ENCODE data around the gene HLCS. TPM values are rescaled to one million over a fixed set of nuclear protein-coding genes. Genes with fewer than 3 reads are reported as not detected.

Gene HLCS
- total RNA-seq, 1 donor from 2014 or later: 14.8 TPM

GRCh38 chr21:36747041-36747814, 219.2 kb downstream of the HLCS start:
- Mint-ChIP-seq H3K4me1 (ENCODE audit: unreplicated experiment) (peaks cover 49% of the 10 kb centered on the region), H3K9me3 (no peaks in the 10 kb centered on the region), H3K36me3 (no peaks in the 10 kb centered on the region), H3K27ac (peak overlapping the region; percentile 51), H3K27me3 (peaks cover 63% of the 10 kb centered on the region), H3K4me3 (peak overlapping the region; percentile 86)
- TF ChIP-seq CTCF (conservative IDR thresholded peaks at IDR 0.05): peak; percentile 34
- no peak for DNase-seq (ENCODE audit: extremely low spot score, unreplicated experiment)

DNA sequence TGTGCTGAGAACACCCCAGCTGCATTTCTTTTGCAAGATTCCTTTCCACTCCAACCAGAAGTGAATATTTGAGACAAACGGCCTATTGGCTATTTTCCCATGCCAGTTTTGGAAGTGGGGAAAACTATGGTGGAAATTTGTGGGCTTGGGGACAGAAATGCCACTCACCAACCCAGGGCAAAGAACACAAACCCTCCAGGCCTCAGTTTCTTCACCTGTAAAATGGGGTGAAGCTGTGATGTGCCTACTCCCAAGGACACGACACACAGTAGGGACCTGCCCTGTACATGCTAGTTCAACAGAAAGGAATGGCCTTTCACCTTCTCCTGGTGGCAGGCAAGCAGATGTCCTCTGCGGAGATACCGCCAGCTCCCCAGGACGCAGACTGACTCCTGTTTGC, 221.0 kb downstream of the HLCS start:
- no peak for DNase-seq (ENCODE audit: extremely low spot score, unreplicated experiment)
- Mint-ChIP-seq H3K9me3 (no peaks in the 10 kb centered on the region), H3K27ac (peak overlapping the region; percentile 39), H3K27me3 (peaks cover 61% of the 10 kb centered on the region), H3K4me1 (ENCODE audit: unreplicated experiment) (peaks cover 38% of the 10 kb centered on the region), H3K4me3 (peak overlapping the region; percentile 39), H3K36me3 (no peaks in the 10 kb centered on the region)
- TF ChIP-seq CTCF (conservative IDR thresholded peaks at IDR 0.05): no peak

DNA sequence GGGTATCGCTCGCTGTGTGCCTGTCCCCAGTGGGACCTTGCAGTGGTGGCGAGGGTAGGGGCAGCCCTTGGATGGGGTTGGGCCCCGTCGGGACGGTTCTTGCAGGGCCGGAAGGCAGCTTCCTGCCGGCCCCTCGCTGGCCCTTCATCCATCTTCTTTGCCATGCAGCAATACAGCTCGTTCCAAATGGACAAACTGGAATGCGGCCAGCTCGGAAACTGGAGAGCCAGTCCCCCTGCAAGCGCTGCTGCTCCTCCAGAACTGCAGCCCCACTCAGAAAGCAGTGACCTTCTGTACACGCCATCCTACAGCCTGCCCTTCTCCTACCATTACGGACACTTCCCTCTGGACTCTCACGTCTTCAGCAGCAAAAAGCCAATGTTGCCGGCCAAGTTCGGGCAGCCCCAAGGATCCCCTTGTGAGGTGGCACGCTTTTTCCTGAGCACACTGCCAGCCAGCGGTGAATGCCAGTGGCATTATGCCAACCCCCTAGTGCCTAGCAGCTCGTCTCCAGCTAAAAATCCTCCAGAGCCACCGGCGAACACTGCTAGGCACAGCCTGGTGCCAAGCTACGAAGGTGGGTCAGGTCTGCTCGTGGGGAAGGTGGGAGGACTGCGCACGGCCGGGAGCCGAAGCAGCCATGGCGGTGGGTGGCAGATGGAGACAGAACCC, 221.8 kb downstream of the HLCS start:
- H3K27me3 Mint-ChIP-seq: peaks cover 60% of the 10 kb centered on the region

DNA sequence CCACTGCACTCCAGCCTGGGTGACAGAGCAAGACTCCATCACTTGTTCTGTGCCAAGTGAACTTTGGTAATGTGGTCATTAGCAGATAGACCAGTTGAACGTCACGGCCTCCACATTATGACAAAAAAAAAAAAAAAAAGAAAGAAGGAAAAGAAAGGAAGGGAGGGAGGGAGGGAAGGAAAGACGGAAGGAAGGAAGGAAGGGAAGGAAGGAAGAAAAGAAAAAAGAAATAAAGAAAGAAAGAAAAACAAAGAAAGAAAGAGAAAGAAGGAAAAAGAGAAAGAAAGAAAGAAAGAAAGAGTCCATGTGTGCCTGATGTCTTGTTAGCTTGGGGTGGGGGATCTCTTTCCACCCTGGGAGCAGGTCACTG, 222.3 kb downstream of the HLCS start:
- H3K4me1 Mint-ChIP-seq (ENCODE audit: unreplicated experiment): peaks cover 25% of the 10 kb centered on the region
- H3K4me3 Mint-ChIP-seq: no peak overlapping the region
- no peaks in the 10 kb centered on the region for H3K36me3 Mint-ChIP-seq
- H3K27me3 Mint-ChIP-seq: peaks cover 59% of the 10 kb centered on the region
- no peak overlapping the region for H3K27ac Mint-ChIP-seq
- no peaks in the 10 kb centered on the region for H3K9me3 Mint-ChIP-seq
- no peak for TF ChIP-seq CTCF (conservative IDR thresholded peaks at IDR 0.05)
- no peak for DNase-seq (ENCODE audit: extremely low spot score, unreplicated experiment)

More for the DNA sequence above, 221.8 kb downstream of the HLCS start:
- TF ChIP-seq CTCF (conservative IDR thresholded peaks at IDR 0.05): no peak
- DNase-seq (ENCODE audit: extremely low spot score, unreplicated experiment): no peak
- Mint-ChIP-seq H3K4me3 (peak overlapping the region; percentile 39), H3K9me3 (no peaks in the 10 kb centered on the region), H3K27ac (peak overlapping the region; percentile 39), H3K36me3 (no peaks in the 10 kb centered on the region), H3K4me1 (ENCODE audit: unreplicated experiment) (peaks cover 31% of the 10 kb centered on the region)

DNA sequence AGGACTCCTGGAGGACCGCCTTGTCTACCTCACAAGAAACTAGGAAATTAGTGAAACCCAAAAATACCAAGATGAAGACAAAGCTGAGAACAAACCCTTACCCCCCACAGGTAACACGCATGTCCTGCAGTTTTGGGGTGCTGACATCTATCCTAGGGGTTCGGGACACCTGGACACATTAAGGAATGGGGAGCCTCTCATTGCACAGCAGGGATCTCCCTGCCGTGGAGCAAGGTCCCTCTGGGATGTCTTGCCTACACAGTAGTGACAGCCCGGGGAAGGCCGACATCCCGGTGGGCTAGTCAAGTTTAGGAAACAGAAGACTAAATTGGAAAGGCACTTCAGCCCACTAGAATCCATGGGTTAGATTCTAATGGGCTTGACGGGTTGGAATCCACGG, 223.0 kb downstream of the HLCS start:
- Mint-ChIP-seq H3K27me3 (peaks cover 59% of the 10 kb centered on the region), H3K27ac (no peak overlapping the region)
- no peak for DNase-seq (ENCODE audit: extremely low spot score, unreplicated experiment)

More for the DNA sequence above, 223.0 kb downstream of the HLCS start:
- Mint-ChIP-seq H3K36me3 (no peaks in the 10 kb centered on the region), H3K4me1 (ENCODE audit: unreplicated experiment) (peaks cover 20% of the 10 kb centered on the region), H3K4me3 (no peak overlapping the region), H3K9me3 (no peaks in the 10 kb centered on the region)
- no peak for TF ChIP-seq CTCF (conservative IDR thresholded peaks at IDR 0.05)

Measured in type B pancreatic cell (in vitro differentiated cells).